Activated T-helper 9 cell treated with anti-CD3 and anti-CD28 coated beads, Interleukin-2, amount 50 U/mL, for 16 hours (primary cell): ENCODE data around the gene CALHM1.
A peak's percentile ranks its signal among the peaks of the same experiment; 100 is the strongest.
"Not testable (repeated sequence)": the region's sequence is repeated elsewhere in the genome, so short reads cannot be mapped to it uniquely, and the experiment has no call there.

Source experiments
- DNase-seq: peaks from one replicate; pipeline ENCODE4 v3.0.0-alpha.2; 2020; ENCODE audit warnings: low read depth

The CALHM1 gene

DNA sequence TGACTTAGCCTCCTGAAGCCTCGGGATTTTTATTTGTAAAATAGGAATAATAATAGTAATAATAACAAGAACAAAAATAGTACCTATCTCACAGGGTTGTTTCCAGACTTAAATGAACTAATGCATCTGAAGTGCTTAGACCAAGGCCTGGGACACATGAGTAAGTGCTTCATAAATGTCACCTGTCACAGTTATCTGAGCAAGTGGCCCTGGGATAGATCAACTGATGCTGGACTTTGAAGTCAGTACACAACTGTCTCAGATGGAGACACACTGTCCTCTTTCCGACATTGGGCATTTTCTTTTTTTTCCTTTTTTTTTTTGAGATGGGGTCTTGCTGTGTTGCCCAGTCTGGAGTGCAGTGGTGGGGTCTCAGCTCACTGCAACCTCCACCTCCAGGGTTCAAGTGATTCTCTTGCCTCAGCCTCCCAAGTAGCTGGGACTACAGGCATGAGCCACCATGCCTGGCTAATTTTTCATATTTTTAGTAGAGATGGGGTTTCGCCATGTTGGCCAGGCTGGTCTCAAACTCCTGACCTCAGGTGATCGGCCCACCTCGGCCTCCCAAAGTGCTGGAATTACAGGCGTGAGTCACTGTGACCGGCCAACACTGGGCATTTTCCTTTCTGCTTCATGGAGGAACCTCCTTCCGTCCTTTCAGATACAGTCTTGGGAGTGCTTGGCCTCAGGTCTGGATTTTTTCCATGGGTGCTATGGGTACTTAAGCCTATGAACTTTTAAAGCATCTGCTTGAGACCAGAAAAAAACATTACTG lies 28.1 kb upstream of the CALHM1 start:
- DNase-seq = not testable (repeated sequence)

GRCh38 chr10:103481974-103482531 lies 23.4 kb upstream of the CALHM1 start:
- no peak for DNase-seq

DNA sequence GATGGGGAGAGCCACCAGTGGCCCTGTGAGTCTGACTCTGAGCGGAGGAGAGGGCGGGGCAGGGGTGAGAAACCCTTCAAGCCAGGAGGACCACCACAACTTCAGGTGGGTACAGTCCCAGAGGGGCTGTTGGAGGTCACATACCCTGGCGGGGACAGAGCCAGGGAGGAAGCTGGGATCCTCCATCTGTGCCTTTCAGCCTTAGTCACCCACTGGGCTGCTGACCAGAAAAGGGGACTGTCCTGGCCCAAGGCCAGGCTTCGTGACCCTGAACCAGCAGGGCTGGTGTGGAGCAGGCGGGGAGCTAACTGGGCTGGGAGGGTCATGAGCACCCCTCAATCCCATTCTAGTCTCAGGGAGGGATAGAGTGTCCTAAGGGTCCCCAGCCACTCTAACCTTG lies 21.8 kb upstream of the CALHM1 start:
- DNase-seq = no peak

- DNase-seq = no peak
Observed at GRCh38 chr10:103479135-103479534, 20.4 kb upstream of the CALHM1 start, which contains the start of gene CALHM3. Gene CALHM3 (minus strand): TSS chr10:103479240. CDS start chr10:103479032, 208 bp downstream.

- DNase-seq = no peak
Observed at GRCh38 chr10:103478671-103479070, 20.0 kb upstream of the CALHM1 start.

GRCh38 chr10:103476046-103476768 lies 17.5 kb upstream of the CALHM1 start:
- no peak for DNase-seq

DNA sequence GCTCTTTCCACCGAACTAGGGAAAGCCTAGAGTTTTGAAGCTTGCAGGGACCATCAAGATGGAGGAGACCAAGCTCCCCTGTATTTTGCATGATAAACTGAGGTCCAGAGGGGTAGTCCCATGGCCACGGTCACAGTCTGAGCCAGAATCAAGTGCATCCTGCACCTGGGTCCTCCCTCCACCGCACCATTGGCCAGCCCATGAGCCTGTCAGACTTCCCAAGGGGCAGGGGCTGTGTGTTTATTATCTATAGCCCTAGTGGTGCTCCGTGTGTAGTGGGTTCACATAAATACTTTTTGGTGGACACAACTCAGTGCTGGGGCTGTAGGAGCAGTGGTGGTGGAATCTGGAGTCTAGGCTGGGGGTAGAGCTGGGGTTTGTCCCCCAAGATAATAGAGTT lies 16.7 kb upstream of the CALHM1 start:
- no peak for DNase-seq

DNA sequence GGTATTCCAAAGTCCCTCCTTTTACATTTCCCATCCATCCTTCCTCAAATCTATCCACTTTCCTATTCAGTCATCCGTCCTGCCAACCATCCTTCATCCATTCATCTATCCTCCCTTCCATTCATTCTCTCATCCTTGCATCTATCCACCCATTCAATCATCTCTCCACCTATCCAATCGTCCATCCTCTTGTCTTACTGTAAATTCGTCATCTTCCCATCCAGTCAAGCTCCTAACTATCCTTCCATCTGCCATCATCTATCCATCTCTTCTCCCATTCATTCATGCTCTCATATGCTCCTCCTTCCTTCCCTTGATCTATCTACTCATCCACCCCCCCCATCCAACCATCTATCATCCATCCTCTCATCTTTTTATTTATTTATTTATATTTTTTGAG lies 15.4 kb upstream of the CALHM1 start:
- no peak for DNase-seq

GRCh38 chr10:103473261-103473671 lies 14.6 kb upstream of the CALHM1 start:
- DNase-seq = no peak

DNA sequence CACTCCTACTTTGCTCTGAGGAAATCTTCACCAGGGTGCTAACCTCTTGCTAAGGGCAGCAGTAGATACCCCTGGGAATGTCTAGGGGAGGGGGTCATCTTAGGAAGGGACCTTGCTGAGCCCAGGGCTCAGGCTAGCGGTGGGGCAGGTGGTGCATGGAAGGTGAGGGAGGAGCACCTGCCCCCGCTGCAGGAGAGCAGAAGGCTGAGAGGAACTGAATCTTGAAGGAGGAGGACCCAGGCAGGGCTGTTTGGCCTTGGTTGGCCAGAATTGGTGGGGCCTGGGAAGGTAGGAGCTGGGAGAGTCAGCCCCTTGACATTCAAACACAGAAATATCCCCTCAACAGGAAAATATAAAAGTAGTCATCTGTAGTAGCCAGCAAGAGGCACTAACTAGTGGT lies 13.3 kb upstream of the CALHM1 start:
- no peak for DNase-seq

GRCh38 chr10:103470761-103471653 lies 12.3 kb upstream of the CALHM1 start:
- peak; percentile 55 for DNase-seq

DNA sequence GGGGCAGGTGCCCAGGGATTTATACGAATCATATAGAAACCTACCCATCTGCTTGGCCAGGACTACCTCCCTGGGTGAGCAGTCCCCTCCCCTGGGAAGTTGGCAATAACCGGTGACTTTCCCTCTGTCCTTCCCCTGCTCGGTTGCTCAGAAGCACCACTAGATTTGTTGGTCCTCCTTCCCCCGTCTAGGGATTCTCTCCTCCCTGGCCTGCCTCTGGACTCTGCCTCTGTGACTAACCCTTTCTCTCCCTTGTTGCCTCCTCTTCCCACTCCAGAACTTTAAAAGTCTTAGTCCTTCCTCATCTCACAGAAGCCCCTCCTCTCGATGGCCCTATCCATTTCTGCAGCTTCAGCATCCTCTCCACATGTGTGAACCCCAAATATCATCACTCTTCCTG lies 10.5 kb upstream of the CALHM1 start:
- no peak for DNase-seq

- DNase-seq = no peak
Observed at GRCh38 chr10:103467406-103467805, 8.7 kb upstream of the CALHM1 start.

DNA sequence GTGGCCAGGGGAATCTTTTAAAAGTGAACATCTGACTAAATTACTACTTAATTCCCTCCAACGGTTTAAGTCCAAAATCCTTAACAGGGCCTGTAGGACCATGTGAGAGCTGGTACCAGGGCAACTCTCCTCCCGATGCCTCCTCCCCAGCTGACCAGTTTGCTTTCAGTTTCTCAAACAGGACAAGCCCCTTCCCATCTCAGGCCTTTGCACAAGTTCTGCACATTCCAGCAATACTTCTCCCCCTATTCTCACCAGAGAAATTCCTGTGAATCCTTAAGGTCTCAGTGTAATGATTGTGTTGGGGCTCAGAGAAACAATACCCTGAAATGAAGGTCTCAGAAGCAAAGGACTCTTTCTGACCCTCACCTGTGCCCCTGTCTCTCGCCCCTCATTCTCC lies 8.0 kb upstream of the CALHM1 start:
- no peak for DNase-seq

GRCh38 chr10:103465411-103466179 lies 6.9 kb upstream of the CALHM1 start:
- no peak for DNase-seq

DNA sequence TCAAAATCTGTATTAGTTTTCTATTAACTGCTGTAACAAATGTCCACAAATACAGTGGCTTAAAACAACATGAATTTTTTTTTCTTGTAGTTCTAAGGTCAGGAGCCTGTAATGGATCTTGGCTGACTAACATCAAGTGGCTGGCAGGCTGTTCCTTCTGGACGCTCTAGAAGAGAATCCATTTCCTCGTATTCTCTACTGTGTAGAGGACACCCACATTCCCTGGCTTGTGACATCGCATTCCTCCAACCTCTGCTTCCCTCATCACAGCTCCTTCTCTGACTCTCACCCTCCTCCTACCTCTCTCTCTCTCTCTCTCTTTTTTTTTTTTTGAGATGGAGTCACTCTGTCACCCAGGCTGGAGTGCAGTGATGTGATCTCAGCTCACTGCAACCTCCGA lies 4.8 kb upstream of the CALHM1 start:
- no peak for DNase-seq

GRCh38 chr10:103459615-103460014 lies 915 bp upstream of the CALHM1 start:
- DNase-seq = no peak

- DNase-seq = no peak
Observed at GRCh38 chr10:103457896-103458583, 660 bp downstream of the CALHM1 start.

GRCh38 chr10:103457176-103457712 lies 1.5 kb downstream of the CALHM1 start:
- DNase-seq = no peak

GRCh38 chr10:103456074-103456660 lies 2.5 kb downstream of the CALHM1 start:
- DNase-seq = no peak
